Measurements from ENCODE around the gene FOCAD. TPM values are rescaled to one million over a fixed set of nuclear protein-coding genes. Genes with fewer than 3 reads are reported as not detected.

Gene FOCAD
- total and polyA plus RNA-seq, 10 of the 15 experiments (the other 5 are each of a cell fraction or from before 2014, with no cell fraction given), result 13.7 to 93.0 (median 41.8) TPM

- Histone ChIP-seq H3K9me3 (replicated peaks; ENCODE audit: control insufficient read depth, insufficient read depth, low read length) (no peaks in the 10 kb centered on the region), H4K20me1 (ENCODE audit: control insufficient read depth, insufficient read depth) (no peaks in the 10 kb centered on the region), H2AFZ (ENCODE audit: control insufficient read depth, low read depth, low read length) (peak overlapping the region; percentile 73), H3K9ac (ENCODE audit: control insufficient read depth, insufficient read depth, low read length) (peak overlapping the region; percentile 70), H3K4me2 (ENCODE audit: control insufficient read depth, insufficient read depth) (peak overlapping the region; percentile 84), H3K79me2 (ENCODE audit: control insufficient read depth, insufficient read depth, low read length) (no peaks in the 10 kb centered on the region), H3K36me3 (ENCODE audit: control insufficient read depth in 2 of 2, insufficient read depth in 2 of 2, low read length in 1 of 2) (peaks cover 0 to 2% of the 10 kb centered on the region in 2 experiments; a peak in 1 of 4 replicates), H3K4me1 (ENCODE audit: control insufficient read depth, insufficient read depth, low read length) (peaks cover 5% of the 10 kb centered on the region), H3K4me3 (peak overlapping the region; percentile 81), H3K27me3 (replicated peaks in 1 of 2; ENCODE audit: control insufficient read depth in 2 of 2, insufficient read depth in 2 of 2, low read length in 1 of 2) (no peaks in the 10 kb centered on the region), H3K27ac (ENCODE audit: control insufficient read depth, insufficient read depth) (peak overlapping the region; percentile 62)
- ChIA-PET RAD21 (ENCODE audit: unreplicated experiment) (interaction anchor here (0.6 to 1.9 kb wide), 11 partner anchors 33 to 877 kb away, joined by 3 to 7 read pairs (median 3); no protein-coding TSS in a partner anchor), SMC1A (ENCODE audit: uncharacterized antibody, unreplicated experiment) (interaction anchor here (0.6 to 2.5 kb wide), 11 partner anchors 10 to 1846 kb away, joined by 3 to 14 read pairs (median 5); no protein-coding TSS in a partner anchor), POLR2A (interaction anchor here (0.6 to 1.3 kb wide), 5 partner anchors 10 to 548 kb away, joined by 3 to 7 read pairs (median 4); no protein-coding TSS in a partner anchor), CTCF (interaction anchor here (0.9 to 2.7 kb wide), 3 partner anchors 34 to 81 kb away, joined by 3 to 11 read pairs (median 5); no protein-coding TSS in a partner anchor)
- ATAC-seq (peak; percentile 79), DNase-seq (ENCODE audit: low read depth, low spot score) (peak; percentile 52), FAIRE-seq (peak; percentile 77)
- intact Hi-C loops (cut with micrococcal nuclease; ENCODE audit: unreplicated experiment), result loop anchor here (2.0 kb wide), 2 partner anchors 16 to 34 kb away; no protein-coding TSS in a partner anchor
- TSS peak; percentile 59 for BruUV-seq (replicated peaks)
- in situ Hi-C loops (cut with MboI), result no loop called here
- 59% methylated on average over 5 of the region's 5 CpGs for WGBS (ENCODE audit: insufficient coverage, insufficient replicate concordance, low lambda C conversion rate, missing lambda C conversion rate)
- no peak for TF ChIP-seq BRCA1 (IDR thresholded peaks at IDR 0.05; ENCODE audit: low read depth, low read length)
- TF ChIP-seq CHD2 (IDR thresholded peaks at IDR 0.05; ENCODE audit: borderline replicate concordance, low read depth, low read length), result no peak
- no peak for TF ChIP-seq NRF1 (conservative IDR thresholded peaks at IDR 0.05; ENCODE audit: low read depth, low read length)
- TF ChIP-seq ZBED1 (IDR thresholded peaks at IDR 0.05; ENCODE audit: borderline replicate concordance), result no peak
- TF ChIP-seq ELK1 (IDR thresholded peaks at IDR 0.05; ENCODE audit: low read depth, low read length), result no peak
- no peak for TF ChIP-seq RUNX3 (IDR thresholded peaks at IDR 0.05; ENCODE audit: low read length)
- TF ChIP-seq POLR2A (IDR thresholded peaks at IDR 0.05; ENCODE audit: low read depth, low read length), result no peak
- no peak for TF ChIP-seq RAD21 (IDR thresholded peaks at IDR 0.05; ENCODE audit: insufficient read depth, low read depth, low read length)
- no peak for TF ChIP-seq SREBF1 (IDR thresholded peaks at IDR 0.05; ENCODE audit: low read length)
- no peak for TF ChIP-seq NFYA (IDR thresholded peaks at IDR 0.05; ENCODE audit: borderline replicate concordance, low read depth, low read length)
- TF ChIP-seq EED (IDR thresholded peaks at IDR 0.05; ENCODE audit: low read depth), result no peak
- TF ChIP-seq CBX3 (IDR thresholded peaks at IDR 0.05; ENCODE audit: borderline replicate concordance, low read depth), result no peak
- no peak for TF ChIP-seq EP300 (IDR thresholded peaks at IDR 0.05; ENCODE audit: borderline replicate concordance in 1 of 2, control insufficient read depth in 1 of 2, low read depth in 2 of 2, low read length in 2 of 2)
- no peak; the same call in 1 of the 2 replicates for TF ChIP-seq DPF2 (IDR thresholded peaks at IDR 0.05)
- TF ChIP-seq POU2F2 (IDR thresholded peaks at IDR 0.05; ENCODE audit: borderline replicate concordance, low read depth, low read length), result no peak
- TF ChIP-seq RCOR1 (conservative IDR thresholded peaks at IDR 0.05; ENCODE audit: low read depth, low read length), result no peak
- no peak for TF ChIP-seq TBL1XR1 (IDR thresholded peaks at IDR 0.05; ENCODE audit: low read depth, low read length)
- no peak for TF ChIP-seq NR2C1 (IDR thresholded peaks at IDR 0.05)
- TF ChIP-seq RELA (IDR thresholded peaks at IDR 0.05; ENCODE audit: borderline replicate concordance, partially characterized antibody), result no peak
- TF ChIP-seq BACH1 (IDR thresholded peaks at IDR 0.05; ENCODE audit: borderline replicate concordance), result no peak
- no peak for TF ChIP-seq STAT3 (IDR thresholded peaks at IDR 0.05; ENCODE audit: low read depth, low read length)
- TF ChIP-seq SUZ12 (IDR thresholded peaks at IDR 0.05; ENCODE audit: unreplicated experiment), result no peak
- TF ChIP-seq ETV6 (conservative IDR thresholded peaks at IDR 0.05 in 1 of 2, IDR thresholded peaks at IDR 0.05 in 1 of 2; ENCODE audit: borderline replicate concordance in 1 of 2, low read depth in 1 of 2), result 0 out of 4 replicates have a peak, but pooled peaks of 1 of the 2 experiments have one; percentile 56
- TF ChIP-seq HSF1 (IDR thresholded peaks at IDR 0.05; ENCODE audit: low read depth, low read length), result no peak
Measured at GRCh38 chr9:21030389-21031035, 346.5 kb downstream of the FOCAD start.
